Measurements from ENCODE around the gene TBCD. TPM values are rescaled to one million over a fixed set of nuclear protein-coding genes. Genes with fewer than 3 reads are reported as not detected.

TBCD gene
- polyA plus RNA-seq, 6 donors from 2014 or later: 23.6 to 34.7 (median 27.5) TPM

DNA sequence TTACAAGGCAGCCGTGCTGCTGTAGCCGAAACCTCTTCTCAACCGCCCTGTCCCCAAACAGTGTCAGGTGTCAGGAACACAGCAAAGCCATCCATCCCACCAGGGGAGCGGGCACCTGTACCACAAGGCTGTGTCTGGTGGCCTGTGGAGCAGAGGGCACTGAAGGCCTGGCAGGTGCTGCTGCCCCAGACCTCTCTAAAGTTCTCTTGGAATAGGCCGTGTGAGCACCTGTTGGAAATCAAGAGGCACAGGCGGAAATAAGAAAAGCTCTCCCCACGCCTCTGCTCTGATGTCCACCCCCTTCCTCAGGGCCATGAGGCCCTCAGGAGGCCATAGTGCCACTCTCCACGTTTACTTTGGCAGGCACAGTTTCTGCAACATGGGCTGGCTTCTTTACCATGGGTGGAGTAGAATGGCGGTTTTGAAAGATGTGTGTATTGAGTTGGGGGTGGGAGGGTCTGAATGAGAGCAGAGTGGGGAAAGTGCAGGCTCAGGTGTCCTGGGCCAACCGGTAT is 187.8 kb downstream of the TBCD start:
- Mint-ChIP-seq H3K27me3 (no peaks in the 10 kb centered on the region), H3K4me1 (peaks cover 0 to 8% (median 0%) of the 10 kb centered on the region in 3 donors), H3K9me3 (peaks cover 6 to 16% (median 10%) of the 10 kb centered on the region in 7 donors), H3K36me3 (peaks cover 31 to 60% of the 10 kb centered on the region in 2 donors), H3K4me3 (no peak overlapping the region), H3K27ac (peak overlapping the region in 2 of 6 donors; percentile 44 to 65)
- DNase-seq (no peak), ATAC-seq (ENCODE audit: low read depth in 2 of 2) (no peak)

GRCh38 chr17:82940226-82941020 is 188.6 kb downstream of the TBCD start:
- Mint-ChIP-seq H3K9me3 (peaks cover 12 to 24% (median 18%) of the 10 kb centered on the region in 7 donors), H3K27me3 (no peaks in the 10 kb centered on the region), H3K4me3 (no peak overlapping the region), H3K36me3 (peaks cover 39 to 67% of the 10 kb centered on the region in 2 donors), H3K4me1 (peaks cover 0 to 8% (median 0%) of the 10 kb centered on the region in 3 donors), H3K27ac (no peak overlapping the region)
- ATAC-seq (ENCODE audit: low read depth in 2 of 2) (no peak), DNase-seq (no peak)

GRCh38 chr17:82941021-82942001 is 189.4 kb downstream of the TBCD start:
- peaks cover 19 to 32% (median 26%) of the 10 kb centered on the region in 7 donors for H3K9me3 Mint-ChIP-seq
- no peaks in the 10 kb centered on the region for H3K27me3 Mint-ChIP-seq
- H3K4me3 Mint-ChIP-seq: no peak overlapping the region
- peaks cover 0 to 3% (median 0%) of the 10 kb centered on the region in 3 donors for H3K4me1 Mint-ChIP-seq
- H3K36me3 Mint-ChIP-seq: peaks cover 42 to 68% of the 10 kb centered on the region in 2 donors
- DNase-seq (no peak), ATAC-seq (ENCODE audit: low read depth in 2 of 2) (no peak)
- H3K27ac Mint-ChIP-seq: no peak overlapping the region

DNA sequence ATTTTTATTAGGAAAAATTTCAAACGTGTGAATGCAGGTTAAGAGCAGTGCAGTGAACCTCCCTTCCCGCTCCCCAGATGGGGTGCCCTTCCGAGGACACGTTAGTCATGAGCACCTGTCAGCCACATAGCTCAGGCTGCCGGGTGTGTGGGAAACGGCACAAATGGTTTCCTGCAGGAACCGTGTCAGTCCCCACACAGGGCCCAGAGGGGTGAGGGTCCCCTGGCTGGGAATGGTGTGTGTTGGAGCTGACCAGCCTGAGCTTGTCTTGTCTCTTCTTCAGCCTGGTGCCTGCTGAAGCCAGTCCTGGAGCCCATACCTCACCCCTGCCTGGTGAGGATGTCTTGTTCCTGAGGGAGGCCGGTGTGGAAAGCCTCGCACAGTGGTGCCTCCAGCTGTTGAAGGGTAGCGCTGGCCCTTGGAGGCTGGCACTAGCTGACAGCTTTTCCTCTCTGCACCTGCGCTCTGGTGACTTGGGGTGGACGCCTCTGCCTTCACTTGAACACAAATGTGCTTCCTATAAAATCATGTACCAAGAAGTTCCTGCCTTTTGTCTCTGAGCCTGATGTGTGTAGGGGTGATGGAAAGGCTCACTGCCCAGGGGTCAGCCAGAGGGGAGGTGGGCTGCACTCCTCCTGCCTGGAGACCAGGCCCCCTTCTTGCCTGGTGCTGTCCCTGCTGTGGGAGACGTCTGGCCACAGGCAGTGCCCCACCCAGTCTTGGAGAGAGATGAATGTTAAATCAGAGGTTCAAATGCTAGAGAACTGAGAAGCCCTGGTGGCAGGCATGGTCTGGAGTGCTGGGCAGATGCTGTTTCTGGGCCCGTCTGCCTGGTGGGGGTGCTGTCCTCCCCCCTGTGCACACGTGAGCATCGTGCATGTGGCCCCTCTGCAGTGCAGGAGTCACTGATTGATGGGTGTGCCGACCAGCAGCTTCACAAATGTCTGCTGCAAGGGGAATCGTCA is 190.6 kb downstream of the TBCD start:
- ATAC-seq (ENCODE audit: low read depth in 2 of 2) (no peak), DNase-seq (no peak)
- Mint-ChIP-seq H3K4me3 (no peak overlapping the region), H3K4me1 (peaks cover 0 to 4% (median 0%) of the 10 kb centered on the region in 3 donors), H3K27ac (no peak overlapping the region), H3K9me3 (peaks cover 23 to 34% (median 31%) of the 10 kb centered on the region in 7 donors), H3K36me3 (peaks cover 47 to 69% of the 10 kb centered on the region in 2 donors), H3K27me3 (no peaks in the 10 kb centered on the region)

DNA sequence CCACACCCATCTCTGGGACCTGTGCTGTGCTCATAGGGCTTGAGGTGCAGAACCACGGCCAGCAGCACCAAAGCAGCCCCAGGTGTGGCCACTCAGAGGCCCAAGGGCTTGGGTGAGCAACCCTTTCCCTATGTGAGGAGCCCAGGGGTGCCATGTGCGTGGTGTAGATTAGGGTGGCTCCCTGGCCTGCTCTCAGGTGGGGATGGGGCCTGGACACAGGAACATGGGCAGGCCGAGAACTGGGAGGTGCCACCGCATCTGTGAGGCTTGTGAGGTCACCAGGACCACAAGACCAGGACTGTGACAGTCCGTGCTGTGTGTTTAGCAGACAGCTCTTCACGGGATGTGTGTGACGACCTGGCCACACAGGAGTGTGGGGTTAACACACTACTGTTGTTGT is 191.5 kb downstream of the TBCD start:
- H3K9me3 Mint-ChIP-seq: peaks cover 27 to 38% (median 31%) of the 10 kb centered on the region in 7 donors
- ATAC-seq (ENCODE audit: low read depth in 2 of 2): no peak
- peaks cover 0 to 4% (median 0%) of the 10 kb centered on the region in 3 donors for H3K4me1 Mint-ChIP-seq
- H3K27ac Mint-ChIP-seq: no peak overlapping the region
- H3K27me3 Mint-ChIP-seq: no peaks in the 10 kb centered on the region
- no peak overlapping the region for H3K4me3 Mint-ChIP-seq
- no peak for DNase-seq
- H3K36me3 Mint-ChIP-seq: peaks cover 51 to 71% of the 10 kb centered on the region in 2 donors

- Mint-ChIP-seq H3K27ac (no peak overlapping the region), H3K36me3 (peaks cover 49 to 67% of the 10 kb centered on the region in 2 donors), H3K27me3 (no peaks in the 10 kb centered on the region), H3K4me1 (peaks cover 0 to 4% (median 0%) of the 10 kb centered on the region in 3 donors), H3K4me3 (no peak overlapping the region), H3K9me3 (peaks cover 27 to 38% (median 31%) of the 10 kb centered on the region in 7 donors)
- DNase-seq (no peak), ATAC-seq (ENCODE audit: low read depth in 2 of 2) (no peak)
Observed at GRCh38 chr17:82943751-82944150, 191.9 kb downstream of the TBCD start.

DNA sequence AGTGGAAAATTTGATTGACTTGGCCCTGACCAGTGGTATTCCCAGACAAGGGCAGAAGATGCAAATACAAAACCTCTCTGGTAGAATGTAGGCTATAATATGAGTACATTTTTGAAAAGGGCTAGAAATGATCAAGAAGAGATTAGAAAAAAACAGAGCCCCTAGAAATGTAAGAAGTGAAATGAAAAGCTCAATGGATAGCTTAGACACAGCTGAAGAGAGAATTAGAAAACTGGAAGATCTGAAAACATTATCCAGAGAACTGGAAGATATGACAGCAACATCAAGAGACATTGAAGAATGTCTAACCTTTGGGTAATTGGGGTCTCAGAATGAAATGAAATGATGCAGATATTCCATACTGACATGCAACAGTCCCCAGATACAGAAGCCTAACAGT is 193.1 kb downstream of the TBCD start:
- Mint-ChIP-seq H3K36me3 (peaks cover 49 to 64% of the 10 kb centered on the region in 2 donors), H3K9me3 (peaks cover 27 to 41% (median 31%) of the 10 kb centered on the region in 7 donors), H3K27ac (no peak overlapping the region), H3K4me1 (peaks cover 0 to 8% (median 0%) of the 10 kb centered on the region in 3 donors), H3K27me3 (no peaks in the 10 kb centered on the region), H3K4me3 (no peak overlapping the region)
- ATAC-seq (ENCODE audit: low read depth in 2 of 2) (no peak), DNase-seq (no peak)

DNA sequence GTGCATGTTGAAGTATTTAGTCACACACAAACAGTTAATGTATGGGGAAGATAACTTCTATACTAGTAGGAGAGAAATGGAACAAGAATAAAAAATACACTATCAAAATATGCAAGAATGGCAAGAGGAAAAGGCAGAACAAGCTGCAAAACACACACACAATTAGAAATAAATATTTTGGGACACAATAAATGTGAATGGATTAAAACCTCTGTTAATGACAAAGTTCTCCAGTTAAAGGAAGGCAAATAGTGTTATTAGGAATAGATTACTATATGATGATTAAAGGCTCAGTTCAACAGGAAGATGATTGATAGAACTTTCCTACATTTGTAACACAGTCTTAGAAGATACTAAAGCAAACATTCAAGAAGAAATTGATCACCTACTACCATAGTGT is 194.2 kb downstream of the TBCD start:
- H3K27me3 Mint-ChIP-seq: no peaks in the 10 kb centered on the region
- H3K27ac Mint-ChIP-seq: peak overlapping the region in 2 of 6 donors; percentile 22 to 57
- H3K9me3 Mint-ChIP-seq: peaks cover 27 to 41% (median 32%) of the 10 kb centered on the region in 7 donors
- peaks cover 0 to 8% (median 0%) of the 10 kb centered on the region in 3 donors for H3K4me1 Mint-ChIP-seq
- no peak for DNase-seq
- H3K4me3 Mint-ChIP-seq: no peak overlapping the region
- peaks cover 49 to 66% of the 10 kb centered on the region in 2 donors for H3K36me3 Mint-ChIP-seq
- ATAC-seq (ENCODE audit: low read depth in 2 of 2): no peak

DNA sequence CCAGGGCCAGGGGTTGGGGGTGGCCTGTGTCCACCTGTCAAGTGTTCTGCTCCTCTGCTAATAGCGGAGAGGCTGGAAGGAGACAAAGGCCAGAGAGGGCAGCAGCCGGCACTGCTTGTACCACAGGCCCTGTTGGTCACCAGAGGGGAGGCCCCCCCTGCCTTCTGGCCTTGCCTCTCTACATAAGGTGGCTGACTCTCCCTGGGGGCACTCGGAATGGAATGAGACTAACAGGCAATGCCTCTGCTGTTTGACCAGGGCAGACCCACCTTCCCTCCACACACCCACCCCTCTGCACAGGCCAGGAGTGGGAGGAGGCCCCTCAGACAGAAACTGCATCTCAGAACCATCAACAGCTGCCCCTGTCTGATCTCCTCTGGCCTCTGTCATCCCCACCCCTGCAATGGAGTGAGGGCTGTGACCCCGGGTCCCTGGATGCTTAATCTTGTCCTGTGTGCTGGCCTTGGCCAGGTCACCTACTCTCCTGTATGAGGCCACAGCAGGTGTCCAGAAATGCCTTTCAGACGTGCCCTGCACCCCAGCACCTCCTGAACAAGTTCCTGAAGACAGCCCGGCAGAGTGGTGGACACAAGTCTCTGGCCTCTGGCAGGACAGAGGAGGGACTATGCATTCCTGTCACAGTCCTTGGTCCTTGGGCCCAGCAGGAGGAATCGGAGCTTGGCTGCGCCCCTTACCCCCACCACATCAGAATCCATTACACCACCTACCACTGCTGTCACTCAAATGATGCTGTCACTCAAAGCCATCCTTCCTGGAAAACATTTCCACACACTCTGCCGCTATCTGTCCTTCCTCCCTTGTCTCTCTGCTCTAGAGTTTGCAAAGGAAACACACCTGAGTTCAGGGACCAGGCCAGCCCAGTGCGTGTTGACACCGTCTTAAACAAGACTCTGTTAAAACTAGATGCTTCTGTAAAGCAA is 195.5 kb downstream of the TBCD start:
- no peaks in the 10 kb centered on the region for H3K27me3 Mint-ChIP-seq
- H3K4me3 Mint-ChIP-seq: no peak overlapping the region
- peaks cover 49 to 75% of the 10 kb centered on the region in 2 donors for H3K36me3 Mint-ChIP-seq
- no peak overlapping the region for H3K27ac Mint-ChIP-seq
- peaks cover 27 to 44% (median 32%) of the 10 kb centered on the region in 7 donors for H3K9me3 Mint-ChIP-seq
- peaks cover 0 to 8% (median 0%) of the 10 kb centered on the region in 3 donors for H3K4me1 Mint-ChIP-seq
- ATAC-seq (ENCODE audit: low read depth in 2 of 2) (no peak), DNase-seq (no peak)

GRCh38 chr17:82948081-82948511 is 196.2 kb downstream of the TBCD start:
- H3K9me3 Mint-ChIP-seq: peaks cover 30 to 52% (median 36%) of the 10 kb centered on the region in 7 donors
- H3K4me1 Mint-ChIP-seq: peaks cover 0 to 8% (median 0%) of the 10 kb centered on the region in 3 donors
- no peaks in the 10 kb centered on the region for H3K27me3 Mint-ChIP-seq
- peaks cover 49 to 75% of the 10 kb centered on the region in 2 donors for H3K36me3 Mint-ChIP-seq
- H3K27ac Mint-ChIP-seq: no peak overlapping the region
- no peak overlapping the region for H3K4me3 Mint-ChIP-seq
- no peak for ATAC-seq (ENCODE audit: low read depth in 2 of 2)
- DNase-seq: no peak

GRCh38 chr17:82948957-82949356 is 197.1 kb downstream of the TBCD start:
- Mint-ChIP-seq H3K27ac (peak overlapping the region in 1 of 6 donors; percentile 28), H3K27me3 (no peaks in the 10 kb centered on the region), H3K4me1 (peaks cover 0 to 8% (median 0%) of the 10 kb centered on the region in 3 donors), H3K9me3 (peaks cover 28 to 49% (median 39%) of the 10 kb centered on the region in 7 donors), H3K36me3 (peaks cover 46 to 69% of the 10 kb centered on the region in 2 donors), H3K4me3 (no peak overlapping the region)
- DNase-seq (no peak), ATAC-seq (ENCODE audit: low read depth in 2 of 2) (no peak)

All from naive B cell (primary cell).